Measurements from ENCODE around the gene MBD2. TPM values are rescaled to one million over a fixed set of nuclear protein-coding genes. Genes with fewer than 3 reads are reported as not detected.

Gene MBD2
- total RNA-seq, 2 donors from 2014 or later = 35.9 to 39.2 TPM

DNA sequence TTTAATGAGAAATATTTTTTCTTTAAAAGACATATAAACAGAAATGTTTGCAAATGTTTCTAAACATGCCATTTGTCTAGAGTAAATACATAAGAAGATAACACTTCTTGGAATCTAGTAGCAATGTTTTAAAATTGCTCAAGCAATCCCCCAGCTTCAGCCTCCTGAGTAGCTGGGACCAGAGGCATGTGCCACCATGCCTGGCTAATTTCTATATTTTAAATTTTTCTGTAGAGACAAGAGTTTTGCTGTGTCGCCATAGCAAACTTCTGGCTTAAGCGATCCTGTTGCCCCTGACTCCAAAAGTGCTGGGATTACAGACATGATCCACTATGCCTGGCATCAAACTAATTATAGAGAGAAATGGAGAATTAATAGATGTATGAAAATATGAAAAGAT lies 14.6 kb upstream of the MBD2 start:
- Histone ChIP-seq H3K9me3 (ENCODE audit: control insufficient read depth, low read length) (peaks cover 12% of the 10 kb centered on the region), H3K27me3 (ENCODE audit: control insufficient read depth, insufficient read depth, low read length, poor library complexity, severe bottlenecking) (no peaks in the 10 kb centered on the region), H3K4me3 (ENCODE audit: low read length) (no peak overlapping the region), H3K4me1 (ENCODE audit: control insufficient read depth, insufficient read depth, low read length) (peaks cover 3% of the 10 kb centered on the region), H3K9ac (ENCODE audit: extremely low read depth, low read length, poor library complexity, severe bottlenecking) (no peak overlapping the region), H3K27ac (ENCODE audit: low read depth, low read length) (no peak overlapping the region), H3K36me3 (ENCODE audit: control insufficient read depth, insufficient read depth, low read length) (no peaks in the 10 kb centered on the region)
- H3K4me3 Mint-ChIP-seq = no peak overlapping the region
- H3K27me3 Mint-ChIP-seq (ENCODE audit: insufficient read depth) = no peaks in the 10 kb centered on the region
- DNase-seq = no peak
- peaks cover 25% of the 10 kb centered on the region for H3K4me1 Mint-ChIP-seq
- TF ChIP-seq, protein P1, sequence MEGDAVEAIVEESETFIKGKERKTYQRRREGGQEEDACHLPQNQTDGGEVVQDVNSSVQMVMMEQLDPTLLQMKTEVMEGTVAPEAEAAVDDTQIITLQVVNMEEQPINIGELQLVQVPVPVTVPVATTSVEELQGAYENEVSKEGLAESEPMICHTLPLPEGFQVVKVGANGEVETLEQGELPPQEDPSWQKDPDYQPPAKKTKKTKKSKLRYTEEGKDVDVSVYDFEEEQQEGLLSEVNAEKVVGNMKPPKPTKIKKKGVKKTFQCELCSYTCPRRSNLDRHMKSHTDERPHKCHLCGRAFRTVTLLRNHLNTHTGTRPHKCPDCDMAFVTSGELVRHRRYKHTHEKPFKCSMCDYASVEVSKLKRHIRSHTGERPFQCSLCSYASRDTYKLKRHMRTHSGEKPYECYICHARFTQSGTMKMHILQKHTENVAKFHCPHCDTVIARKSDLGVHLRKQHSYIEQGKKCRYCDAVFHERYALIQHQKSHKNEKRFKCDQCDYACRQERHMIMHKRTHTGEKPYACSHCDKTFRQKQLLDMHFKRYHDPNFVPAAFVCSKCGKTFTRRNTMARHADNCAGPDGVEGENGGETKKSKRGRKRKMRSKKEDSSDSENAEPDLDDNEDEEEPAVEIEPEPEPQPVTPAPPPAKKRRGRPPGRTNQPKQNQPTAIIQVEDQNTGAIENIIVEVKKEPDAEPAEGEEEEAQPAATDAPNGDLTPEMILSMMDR (conservative IDR thresholded peaks at IDR 0.05) = no peak
- H3K27ac Mint-ChIP-seq = no peak overlapping the region
- peaks cover 3% of the 10 kb centered on the region for H3K9me3 Mint-ChIP-seq
- no peaks in the 10 kb centered on the region for H3K36me3 Mint-ChIP-seq (ENCODE audit: low read depth)
- 83 to 95% methylated on average over 2 of the region's 2 CpGs for WGBS, 2 experiments (ENCODE audit: insufficient coverage in 1 of 2, insufficient read length in 1 of 2)

- Mint-ChIP-seq H3K27me3 (ENCODE audit: insufficient read depth) (no peaks in the 10 kb centered on the region), H3K4me1 (peaks cover 25% of the 10 kb centered on the region), H3K27ac (no peak overlapping the region), H3K36me3 (ENCODE audit: low read depth) (no peaks in the 10 kb centered on the region), H3K9me3 (peaks cover 3% of the 10 kb centered on the region), H3K4me3 (no peak overlapping the region)
- TF ChIP-seq, protein P1 (conservative IDR thresholded peaks at IDR 0.05) = no peak
- H3K27me3 ChIP-seq (ENCODE audit: control insufficient read depth, insufficient read depth, low read length, poor library complexity, severe bottlenecking) = no peaks in the 10 kb centered on the region
- peaks cover 12% of the 10 kb centered on the region for H3K9me3 ChIP-seq (ENCODE audit: control insufficient read depth, low read length)
- H3K4me1 ChIP-seq (ENCODE audit: control insufficient read depth, insufficient read depth, low read length) = peaks cover 3% of the 10 kb centered on the region
- WGBS, 2 experiments (ENCODE audit: insufficient coverage in 1 of 2, insufficient read length in 1 of 2) = 82 to 100% methylated on average over 3 to 7 of the region's 7 CpGs
- no peaks in the 10 kb centered on the region for H3K36me3 ChIP-seq (ENCODE audit: control insufficient read depth, insufficient read depth, low read length)
- no peak for DNase-seq
- no peak overlapping the region for H3K9ac ChIP-seq (ENCODE audit: extremely low read depth, low read length, poor library complexity, severe bottlenecking)
- no peak overlapping the region for H3K4me3 ChIP-seq (ENCODE audit: low read length)
- H3K27ac ChIP-seq (ENCODE audit: low read depth, low read length) = no peak overlapping the region
Observed at GRCh38 chr18:54238173-54238936, 13.9 kb upstream of the MBD2 start.

DNA sequence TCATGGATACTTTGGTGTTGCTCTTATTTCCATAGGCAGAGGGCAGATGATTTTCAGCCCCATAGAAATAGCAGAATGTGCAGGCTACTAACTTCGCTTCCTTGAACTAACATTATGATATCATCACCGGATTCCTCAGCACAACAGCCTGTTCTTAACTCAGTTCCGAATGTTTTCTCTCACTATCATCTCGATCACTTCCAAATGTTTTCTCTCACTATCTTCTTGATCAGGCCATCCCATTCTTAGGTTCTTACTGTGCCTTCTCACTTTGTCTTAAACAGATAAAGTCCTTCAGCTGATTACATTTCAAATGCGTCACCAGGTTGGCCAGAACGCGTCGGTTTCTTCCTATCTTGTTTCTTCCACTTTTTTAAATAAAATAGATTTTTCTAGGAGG lies 11.4 kb upstream of the MBD2 start:
- H3K27me3 ChIP-seq (ENCODE audit: control insufficient read depth, insufficient read depth, low read length, poor library complexity, severe bottlenecking) = no peaks in the 10 kb centered on the region
- TF ChIP-seq, protein P1 (conservative IDR thresholded peaks at IDR 0.05) = no peak
- DNase-seq = no peak
- no peaks in the 10 kb centered on the region for H3K27me3 Mint-ChIP-seq (ENCODE audit: insufficient read depth)
- H3K9me3 Mint-ChIP-seq = peaks cover 3% of the 10 kb centered on the region
- H3K36me3 ChIP-seq (ENCODE audit: control insufficient read depth, insufficient read depth, low read length) = no peaks in the 10 kb centered on the region
- 39 to 66% methylated on average over 4 to 8 of the region's 8 CpGs for WGBS, 2 experiments (ENCODE audit: insufficient coverage in 1 of 2, insufficient read length in 1 of 2)
- peaks cover 12% of the 10 kb centered on the region for H3K9me3 ChIP-seq (ENCODE audit: control insufficient read depth, low read length)
- no peak overlapping the region for H3K27ac ChIP-seq (ENCODE audit: low read depth, low read length)
- H3K4me1 ChIP-seq (ENCODE audit: control insufficient read depth, insufficient read depth, low read length) = peaks cover 3% of the 10 kb centered on the region
- peak overlapping the region; percentile 88 for H3K27ac Mint-ChIP-seq
- H3K9ac ChIP-seq (ENCODE audit: extremely low read depth, low read length, poor library complexity, severe bottlenecking) = no peak overlapping the region
- no peaks in the 10 kb centered on the region for H3K36me3 Mint-ChIP-seq (ENCODE audit: low read depth)
- peak overlapping the region; percentile 18 for H3K4me3 Mint-ChIP-seq
- H3K4me1 Mint-ChIP-seq = peaks cover 35% of the 10 kb centered on the region
- peak overlapping the region; percentile 36 for H3K4me3 ChIP-seq (ENCODE audit: low read length)
